A673 (cell line): Measurements from ENCODE around the gene EYS. TPM values are rescaled to one million over a fixed set of nuclear protein-coding genes. Genes with fewer than 3 reads are reported as not detected.

Experiments used
- BruUV-seq: library from RNA; stranded (reverse); fragments of 400-500 nt; replicated peaks from 2 replicates; lab custom pipeline; 2021; lab: Mats Ljungman, UMichigan
- CTCF ChIA-PET: fragments of 300-600 bp; sonication (Branson Sonifier 250); formaldehyde crosslinking; loops from one replicate; lab custom pipeline; 2022; ENCODE audit warnings: antibody characterized with exemption; lab: Charles Lee
- POLR2A ChIA-PET: fragments of 300-600 bp; sonication (Branson Sonifier 250); formaldehyde crosslinking; loops from one replicate; lab custom pipeline; 2022; ENCODE audit warnings: antibody characterized with exemption; ENCODE audit not compliant: low non-redundant PET; lab: Charles Lee
- DNase-seq: peaks from one replicate; pipeline ENCODE4 v3.0.0-alpha.2; 2015; ENCODE audit warnings: low spot score
- H3K27ac ChIP-seq: fragments of 200-600 bp; sonication (generic); 2 replicates; pipeline ENCODE4 v1.5.1; 2016; ENCODE audit warnings: mixed run types, low read depth, mild to moderate bottlenecking, mixed read lengths, antibody characterized with exemption, low read length; ENCODE audit not compliant: poor library complexity, severe bottlenecking
- H3K27me3 ChIP-seq: fragments of 200-600 bp; sonication (generic); replicated peaks from 2 replicates; pipeline ENCODE4 v1.6.1; 2017; ENCODE audit warnings: mixed run types, low read depth, mild to moderate bottlenecking, mixed read lengths, antibody characterized with exemption, low read length; ENCODE audit not compliant: insufficient read depth, poor library complexity
- H3K36me3 ChIP-seq: fragments of 200-600 bp; sonication (generic); 2 replicates; pipeline ENCODE4 v1.6.1; 2016; ENCODE audit warnings: mixed run types, mild to moderate bottlenecking, mixed read lengths, antibody characterized with exemption, low read length; ENCODE audit not compliant: insufficient read depth, poor library complexity, severe bottlenecking
- H3K4me1 ChIP-seq: fragments of 200-600 bp; sonication (generic); 2 replicates; pipeline ENCODE4 v1.6.1; 2017; ENCODE audit warnings: mixed run types, mild to moderate bottlenecking, mixed read lengths, antibody characterized with exemption, low read length; ENCODE audit not compliant: insufficient read depth, poor library complexity, severe bottlenecking
- H3K4me3 ChIP-seq: fragments of 200-600 bp; sonication (generic); 2 replicates; pipeline ENCODE4 v1.5.1; 2016; ENCODE audit warnings: low read depth, mixed run types, mild to moderate bottlenecking, mixed read lengths, low read length; ENCODE audit not compliant: poor library complexity, severe bottlenecking
- H3K9me3 ChIP-seq: fragments of 200-600 bp; sonication (generic); 2 replicates; pipeline ENCODE4 v1.6.1; 2016; ENCODE audit warnings: mixed run types, low read depth, mild to moderate bottlenecking, mixed read lengths, antibody characterized with exemption, low read length; ENCODE audit not compliant: poor library complexity, severe bottlenecking
- EZH2 ChIP-seq: fragments of 200-600 bp; sonication (generic); IDR thresholded peaks from 2 replicates; pipeline ENCODE4 v1.6.1; 2017; ENCODE audit warnings: borderline replicate concordance, low read depth, mild to moderate bottlenecking, mixed read lengths, antibody characterized with exemption, low read length; ENCODE audit not compliant: poor library complexity, severe bottlenecking
- intact Hi-C: fragments of 100-400 bp; cut with micrococcal nuclease; formaldehyde crosslinking; loops from one replicate; pipeline ENCODE4 v1.10.0; 2022; ENCODE audit not compliant: unreplicated experiment
- total RNA-seq: library from RNA; stranded (reverse); gene quantifications from 2 replicates; pipeline ENCODE4 v1.2.3, GENCODE V29; 2021
- TF ChIP-seq, protein P1 (sequence below): fragments of 300-800, 200-600 bp; sonication (generic); conservative IDR thresholded peaks from 2 replicates; pipeline ENCODE4 v1.5.1; 2017; ENCODE audit warnings: low read depth, mild to moderate bottlenecking, antibody characterized with exemption, low read length, moderate library complexity, mixed read lengths

The EYS gene
- total RNA-seq, 1 experiment from 2014 or later = 0.47 TPM

DNA sequence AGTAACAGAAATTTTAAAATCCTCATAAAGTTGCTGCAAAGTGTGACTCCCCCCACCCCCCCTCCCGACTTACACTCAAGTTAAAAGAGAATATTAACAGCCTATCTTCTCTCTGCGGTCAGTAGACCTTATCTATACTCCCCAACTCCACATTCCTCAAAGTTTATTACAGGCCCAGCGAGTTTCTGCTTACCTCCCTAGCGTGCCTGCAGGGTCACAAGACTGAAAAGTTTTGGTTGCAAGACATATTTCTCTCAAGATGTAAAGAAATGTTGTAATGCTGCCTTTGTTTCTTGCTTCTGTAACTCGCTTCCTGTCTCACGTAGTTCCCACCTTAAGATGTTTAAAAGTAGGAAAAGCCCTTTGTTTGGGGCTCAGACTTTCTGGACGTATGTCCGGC lies 1371.8 kb downstream of the EYS start:
- H3K27me3 ChIP-seq = no peaks in the 10 kb centered on the region
- H3K4me3 ChIP-seq = no peak overlapping the region
- TF ChIP-seq EZH2 = no peak
- TF ChIP-seq, protein P1, sequence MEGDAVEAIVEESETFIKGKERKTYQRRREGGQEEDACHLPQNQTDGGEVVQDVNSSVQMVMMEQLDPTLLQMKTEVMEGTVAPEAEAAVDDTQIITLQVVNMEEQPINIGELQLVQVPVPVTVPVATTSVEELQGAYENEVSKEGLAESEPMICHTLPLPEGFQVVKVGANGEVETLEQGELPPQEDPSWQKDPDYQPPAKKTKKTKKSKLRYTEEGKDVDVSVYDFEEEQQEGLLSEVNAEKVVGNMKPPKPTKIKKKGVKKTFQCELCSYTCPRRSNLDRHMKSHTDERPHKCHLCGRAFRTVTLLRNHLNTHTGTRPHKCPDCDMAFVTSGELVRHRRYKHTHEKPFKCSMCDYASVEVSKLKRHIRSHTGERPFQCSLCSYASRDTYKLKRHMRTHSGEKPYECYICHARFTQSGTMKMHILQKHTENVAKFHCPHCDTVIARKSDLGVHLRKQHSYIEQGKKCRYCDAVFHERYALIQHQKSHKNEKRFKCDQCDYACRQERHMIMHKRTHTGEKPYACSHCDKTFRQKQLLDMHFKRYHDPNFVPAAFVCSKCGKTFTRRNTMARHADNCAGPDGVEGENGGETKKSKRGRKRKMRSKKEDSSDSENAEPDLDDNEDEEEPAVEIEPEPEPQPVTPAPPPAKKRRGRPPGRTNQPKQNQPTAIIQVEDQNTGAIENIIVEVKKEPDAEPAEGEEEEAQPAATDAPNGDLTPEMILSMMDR = no peak
- no peaks in the 10 kb centered on the region for H3K4me1 ChIP-seq
- CTCF ChIA-PET = no interaction called here
- intact Hi-C loops = no loop called here
- H3K9me3 ChIP-seq = no peaks in the 10 kb centered on the region
- no TSS peak for BruUV-seq
- H3K36me3 ChIP-seq = no peaks in the 10 kb centered on the region
- no peak for DNase-seq
- POLR2A ChIA-PET = no interaction called here
- H3K27ac ChIP-seq = no peak overlapping the region

GRCh38 chr6:64334636-64335035 lies 1372.4 kb downstream of the EYS start:
- no peak for DNase-seq
- POLR2A ChIA-PET = no interaction called here
- Histone ChIP-seq H3K4me3 (no peak overlapping the region), H3K4me1 (no peaks in the 10 kb centered on the region), H3K36me3 (no peaks in the 10 kb centered on the region), H3K27me3 (no peaks in the 10 kb centered on the region), H3K9me3 (no peaks in the 10 kb centered on the region), H3K27ac (no peak overlapping the region)
- TF ChIP-seq, protein P1 = no peak
- TF ChIP-seq EZH2 = no peak
- CTCF ChIA-PET = no interaction called here
- no TSS peak for BruUV-seq
- intact Hi-C loops = loop anchor here (5.0 kb wide), 1 partner anchor 52 kb away; no protein-coding TSS in a partner anchor

DNA sequence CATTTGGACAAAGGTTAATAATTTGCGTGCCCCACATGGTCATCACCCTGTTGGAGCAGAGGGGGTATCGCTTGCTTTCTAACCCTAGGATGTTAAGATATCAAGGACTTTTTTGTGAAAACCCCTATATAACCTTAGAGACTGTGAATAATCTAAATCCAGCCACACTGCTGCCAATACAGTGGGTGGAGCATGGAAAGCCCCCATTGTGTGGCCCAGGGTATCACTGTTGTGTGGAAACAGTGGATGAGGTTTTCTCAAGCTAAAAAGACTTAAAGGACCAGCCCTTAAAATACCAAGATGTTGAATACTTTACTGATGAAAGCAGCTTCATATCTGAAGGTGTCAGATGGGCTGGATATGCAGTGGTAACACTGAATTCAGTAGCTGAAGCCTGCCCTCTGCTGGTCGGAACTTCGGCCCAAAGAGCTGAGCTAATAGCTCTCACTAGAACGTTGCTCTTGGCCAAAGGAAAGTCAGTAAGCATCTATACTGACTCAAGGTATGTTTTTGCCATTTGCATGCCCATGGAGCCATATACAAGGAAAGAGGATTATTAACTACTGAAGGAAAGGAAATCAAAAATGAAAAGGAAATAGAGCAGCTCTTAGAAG lies 1376.2 kb downstream of the EYS start:
- Histone ChIP-seq H3K4me1 (no peaks in the 10 kb centered on the region), H3K9me3 (no peaks in the 10 kb centered on the region), H3K27ac (no peak overlapping the region), H3K36me3 (no peaks in the 10 kb centered on the region), H3K27me3 (no peaks in the 10 kb centered on the region), H3K4me3 (no peak overlapping the region)
- no TSS peak for BruUV-seq
- intact Hi-C loops = loop anchor here (1.0 to 5.0 kb wide), 3 partner anchors 48 to 408 kb away; no protein-coding TSS in a partner anchor
- TF ChIP-seq, protein P1 = peak; percentile 73
- no peak for TF ChIP-seq EZH2
- DNase-seq = peak; percentile 59
- POLR2A ChIA-PET = no interaction called here
- CTCF ChIA-PET = interaction anchor here (0.6 to 1.6 kb wide), 3 partner anchors 50 to 319 kb away, joined by 3 to 8 read pairs (median 8); no protein-coding TSS in a partner anchor
